Myocyte (in vitro differentiated cells): ENCODE data around the gene DCP1B. TPM values are rescaled to one million over a fixed set of nuclear protein-coding genes. Genes with fewer than 3 reads are reported as not detected.
A peak's percentile ranks its signal among the peaks of the same experiment; 100 is the strongest.

Experiments used
- DNase-seq: peaks from one replicate; pipeline ENCODE4 v3.0.0-alpha.2; 2012; ENCODE audit warnings: low read depth
- total RNA-seq: library from RNA; depleted of rRNA; stranded (reverse); fragments of >200 nt; gene quantifications from 2 replicates; pipeline ENCODE4 v1.2.3, GENCODE V29; 2014

Gene DCP1B
- total RNA-seq, 1 donor from 2014 or later = 21.4 TPM

- DNase-seq = peak; percentile 52
Measured at GRCh38 chr12:2017546-2018337, 13.5 kb upstream of the DCP1B start.

DNA sequence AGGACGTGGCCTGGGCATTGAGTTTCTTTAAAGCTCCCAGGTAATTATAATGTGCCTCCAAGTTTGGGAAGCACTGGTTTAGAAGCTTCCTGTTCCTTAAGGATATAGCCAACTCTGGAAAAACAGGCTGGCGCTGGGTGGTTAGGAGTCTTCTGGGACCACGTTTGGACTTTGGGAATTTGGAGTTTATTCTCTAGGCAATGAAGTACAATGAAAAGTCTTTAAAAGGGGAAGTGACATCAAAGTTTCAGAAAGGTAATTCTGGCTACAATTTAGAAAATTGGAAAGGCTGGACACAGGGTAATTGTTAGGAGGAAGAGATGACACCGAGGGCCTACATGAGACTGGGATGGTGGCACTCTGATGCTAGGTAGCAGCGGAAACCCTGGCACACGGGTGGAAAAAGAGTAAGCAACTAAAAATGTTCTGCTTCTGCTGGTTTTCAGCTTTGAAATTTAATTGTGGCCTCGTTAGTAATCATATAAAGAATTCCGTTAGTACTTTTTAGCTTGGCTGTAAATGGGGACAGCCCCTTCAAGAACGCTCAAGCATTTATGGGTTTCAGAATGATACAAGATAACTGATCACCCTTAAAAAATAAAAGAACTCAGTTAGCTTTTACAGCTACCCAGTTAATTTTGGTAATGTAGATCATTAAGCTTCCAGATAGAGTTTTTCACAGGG lies 12.7 kb upstream of the DCP1B start:
- no peak for DNase-seq

GRCh38 chr12:2014231-2014630 lies 10.0 kb upstream of the DCP1B start:
- DNase-seq = no peak

DNA sequence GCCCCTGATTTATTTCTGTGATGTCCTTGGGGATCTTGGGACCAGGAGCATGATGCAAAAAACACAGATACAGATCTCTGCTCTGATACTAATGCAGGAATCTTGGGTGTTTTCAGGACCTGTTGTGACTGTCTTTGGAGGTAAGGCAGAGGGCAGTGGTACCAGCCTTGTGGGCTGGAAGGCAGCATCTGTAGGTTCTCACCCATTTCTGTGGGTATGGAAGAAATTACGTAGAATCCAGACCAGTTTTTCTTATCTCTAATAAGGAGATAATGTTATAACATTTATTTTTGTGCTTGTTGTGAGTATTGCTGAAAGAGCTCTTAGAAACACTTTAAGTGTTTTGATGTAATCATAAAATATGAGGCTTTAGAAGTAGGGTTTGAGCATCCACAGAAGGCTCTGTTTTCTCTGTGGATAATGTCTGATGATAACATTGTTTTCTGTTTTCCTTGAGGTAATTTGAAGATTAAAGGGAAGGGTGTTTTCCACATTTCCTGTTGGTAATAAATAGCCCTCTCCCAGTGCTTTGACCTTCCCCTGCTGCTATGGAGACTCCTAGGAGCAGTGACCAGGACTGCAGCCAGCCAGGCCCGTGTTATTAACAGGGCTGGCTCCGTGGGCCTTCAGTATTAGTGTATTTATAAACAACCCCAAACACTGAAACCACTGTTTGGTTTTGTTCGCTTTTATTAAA lies 9.4 kb upstream of the DCP1B start:
- DNase-seq = no peak

DNA sequence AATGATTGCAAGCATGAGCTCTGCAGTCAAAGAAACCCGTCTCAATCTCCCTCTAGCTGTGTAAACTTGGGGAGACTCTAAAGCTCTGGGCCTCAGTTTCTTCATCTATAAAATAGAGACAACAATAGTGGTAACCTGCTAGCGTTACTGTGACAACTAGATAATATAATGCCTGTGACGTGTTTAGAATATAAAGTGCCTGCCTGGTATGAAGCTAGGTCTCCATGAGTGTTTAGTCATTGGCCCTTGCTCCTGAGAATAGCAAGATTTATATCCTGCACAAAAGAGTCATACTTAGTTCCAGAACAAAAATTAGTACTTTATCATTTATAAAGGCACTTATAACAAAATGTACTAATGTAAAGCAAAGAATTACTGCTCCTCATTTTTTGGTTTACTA lies 8.8 kb upstream of the DCP1B start:
- no peak for DNase-seq

DNA sequence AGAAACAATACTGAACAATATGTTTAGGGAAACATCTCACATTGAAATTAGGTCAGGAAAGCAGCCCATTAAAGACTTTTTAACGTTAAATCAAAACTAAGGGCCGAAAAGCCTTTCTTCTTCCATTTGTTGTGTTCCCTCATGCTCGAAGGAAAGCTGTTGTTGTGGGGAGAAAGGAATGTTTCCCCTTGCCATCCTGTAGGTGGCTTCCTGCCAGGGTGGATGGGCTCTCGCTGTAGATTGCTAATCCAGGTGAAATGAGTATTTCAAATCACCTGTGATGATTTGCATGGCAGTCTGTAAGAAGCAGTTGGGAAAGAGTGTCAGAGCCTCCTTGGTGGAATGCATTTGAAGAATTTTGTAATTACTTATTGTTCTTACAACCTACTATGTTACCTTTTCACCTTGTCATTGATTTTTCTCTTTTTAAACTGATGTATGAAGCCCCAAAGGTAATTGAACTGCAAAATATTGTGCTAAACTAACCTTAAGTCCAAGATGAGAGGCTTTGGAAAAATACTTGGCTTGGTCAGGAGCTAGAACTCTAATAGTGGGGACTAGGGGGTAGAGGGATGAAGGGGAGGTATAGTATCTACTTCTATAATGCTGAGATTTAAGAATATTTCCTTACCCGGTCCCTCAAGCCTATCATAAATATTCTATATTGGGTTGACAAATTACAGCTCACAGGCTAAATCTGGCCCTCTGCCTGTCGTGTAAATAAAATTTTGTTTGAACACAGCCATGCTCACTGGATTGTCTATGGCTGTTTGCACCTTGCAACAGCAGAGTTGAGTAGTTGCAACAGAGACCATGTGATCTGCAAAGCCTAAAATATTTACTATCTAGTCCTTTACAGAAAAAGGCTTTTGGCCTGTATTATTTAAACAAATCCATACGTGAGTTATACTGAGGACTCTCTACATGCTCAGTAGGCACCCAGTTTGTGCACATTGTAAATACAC lies 7.7 kb upstream of the DCP1B start:
- no peak for DNase-seq

- no peak for DNase-seq
Measured at GRCh38 chr12:2009623-2010022, 5.4 kb upstream of the DCP1B start.

DNA sequence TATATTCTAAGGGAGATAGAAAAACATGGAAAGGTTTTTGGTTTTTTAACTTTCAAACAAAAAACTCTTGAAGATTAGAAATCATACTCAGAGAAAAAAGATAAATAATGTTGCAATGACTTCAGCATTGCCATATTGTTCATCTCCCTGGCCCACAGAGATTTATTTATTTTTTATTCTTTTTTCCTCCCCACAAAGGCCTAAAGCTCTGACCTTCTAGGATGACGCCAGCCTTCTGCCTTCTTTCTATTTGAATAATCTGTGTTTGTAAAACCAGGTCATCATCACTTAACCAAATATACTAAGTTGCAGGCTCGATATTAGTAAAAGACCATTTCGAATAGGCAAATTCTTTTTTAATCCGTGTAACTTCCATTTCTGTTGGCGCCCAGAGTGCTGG lies 4.4 kb upstream of the DCP1B start:
- no peak for DNase-seq

DNA sequence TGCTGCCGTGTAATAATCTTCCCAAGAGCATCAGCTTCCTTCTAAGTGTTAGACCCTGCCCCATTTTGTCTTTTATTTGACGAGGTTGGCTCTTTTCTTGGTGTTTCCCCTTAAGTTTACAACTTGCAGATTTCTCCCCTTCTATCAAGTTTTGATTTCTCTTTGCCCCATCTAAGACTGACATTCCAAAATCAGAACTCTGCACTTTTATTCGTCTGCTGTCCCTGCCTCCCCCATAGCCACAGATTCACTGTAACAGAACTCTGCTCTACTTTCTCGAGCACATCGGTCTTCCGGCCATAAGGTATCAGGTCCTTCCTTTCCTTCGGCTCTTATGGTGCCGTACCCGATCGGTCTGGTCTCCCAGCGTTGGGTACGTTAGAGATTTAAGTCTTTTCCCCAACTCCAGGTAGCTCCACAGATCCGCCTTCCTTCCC lies 563 bp downstream of the DCP1B start:
- DNase-seq = no peak

DNA sequence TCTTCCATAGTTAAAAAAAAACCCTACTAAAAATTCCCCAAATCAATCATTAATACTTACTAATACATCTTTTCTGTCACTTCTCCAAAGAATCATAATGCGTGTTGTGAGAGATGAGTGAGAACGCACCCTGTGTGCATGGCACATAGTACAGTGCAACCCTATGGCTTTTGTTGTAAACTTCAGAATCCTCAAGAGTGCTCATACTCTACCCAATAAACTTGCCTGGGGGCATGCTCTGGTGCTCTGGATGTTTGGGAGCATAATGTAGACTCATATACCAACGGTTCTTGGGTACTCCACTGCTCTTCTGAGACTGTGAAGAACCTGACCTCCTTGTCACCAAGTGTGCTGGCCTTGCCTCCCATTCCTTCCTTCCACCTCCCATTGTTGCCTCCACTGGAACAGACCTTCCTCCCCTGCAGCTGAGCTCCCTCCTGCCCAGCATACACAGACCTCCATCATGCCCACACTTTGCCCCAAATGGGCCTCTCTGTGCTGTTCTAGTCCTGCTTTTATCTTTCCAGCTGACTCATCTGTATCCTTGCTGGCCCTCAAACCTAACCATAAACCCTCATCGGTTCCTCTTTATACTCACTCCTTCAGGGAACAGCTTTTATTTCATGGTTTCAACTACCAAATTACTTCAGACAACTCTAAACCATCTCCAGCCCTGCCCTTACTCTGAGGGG lies 8.9 kb downstream of the DCP1B start:
- DNase-seq = no peak

- no peak for DNase-seq
Measured at GRCh38 chr12:1994429-1995143, 9.7 kb downstream of the DCP1B start.

- no peak for DNase-seq
Measured at GRCh38 chr12:1993871-1994371, 10.3 kb downstream of the DCP1B start.

DNA sequence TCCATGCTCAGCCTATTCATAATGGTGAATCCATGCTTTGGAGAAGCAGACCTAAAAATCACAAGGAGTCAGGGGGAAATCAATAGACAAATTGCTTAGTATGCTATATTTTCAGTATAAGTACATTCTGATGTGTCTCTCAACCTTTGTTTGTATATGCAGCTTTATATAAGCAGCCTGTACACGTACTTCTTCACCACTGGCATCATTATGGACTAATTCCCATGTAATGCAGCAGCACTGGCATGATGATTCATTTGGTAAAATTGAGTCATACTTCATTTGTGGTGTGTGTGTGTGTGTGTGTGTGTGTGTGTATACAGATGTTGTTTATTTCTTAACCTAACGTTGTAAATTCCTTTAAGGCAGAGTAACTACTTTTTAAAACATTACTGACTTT lies 10.9 kb downstream of the DCP1B start:
- peak; percentile 64 for DNase-seq

GRCh38 chr12:1992732-1993131 lies 11.5 kb downstream of the DCP1B start:
- DNase-seq = no peak

- DNase-seq = no peak
Measured at GRCh38 chr12:1989111-1989510, 15.1 kb downstream of the DCP1B start.

GRCh38 chr12:1984759-1985158 lies 19.5 kb downstream of the DCP1B start:
- no peak for DNase-seq

DNA sequence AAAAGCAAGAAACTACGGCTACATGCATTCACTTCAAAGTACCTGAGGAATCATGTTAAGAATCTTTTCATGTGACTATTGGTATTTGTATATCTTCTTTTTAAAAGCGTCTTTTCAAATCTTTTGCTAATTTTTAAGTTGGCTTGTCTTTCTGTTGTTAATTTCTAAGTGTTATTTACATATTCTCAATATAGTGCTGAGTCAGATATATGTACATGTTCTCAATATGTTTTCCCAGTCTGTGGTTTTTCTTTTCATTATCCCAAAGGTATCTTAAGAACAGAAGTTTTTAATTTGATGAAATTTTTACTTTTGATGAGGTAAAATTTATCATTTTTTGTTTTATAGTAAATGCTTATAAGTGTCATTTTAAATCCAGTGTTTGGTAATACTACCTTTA lies 24.0 kb downstream of the DCP1B start:
- DNase-seq = no peak

GRCh38 chr12:1978078-1978862 lies 26.0 kb downstream of the DCP1B start:
- DNase-seq = no peak

DNA sequence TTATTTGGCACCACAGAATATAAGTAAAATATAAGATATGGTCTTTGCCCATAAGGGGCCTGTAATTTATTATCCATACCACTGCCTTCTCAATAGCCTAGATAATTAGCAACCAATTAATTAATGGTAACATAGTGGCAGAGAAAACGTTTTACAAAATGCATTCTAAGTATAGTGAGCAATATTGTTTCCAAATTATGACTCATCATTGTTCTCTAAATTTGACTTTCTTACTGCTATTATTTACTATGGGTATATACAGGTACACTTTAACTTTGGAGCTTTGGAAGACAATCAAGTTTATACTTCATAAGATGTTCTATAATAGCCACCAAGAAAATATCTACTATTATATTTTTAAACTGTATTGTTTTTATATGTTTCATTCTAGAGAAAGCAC lies 26.7 kb downstream of the DCP1B start:
- DNase-seq = no peak
